ENCODE results near the gene FBXW7.

Gene FBXW7

GRCh38 chr4:152310257-152310656 lies 225.6 kb downstream of the FBXW7 start:
- Histone ChIP-seq H3K27ac (ENCODE audit: low read depth, low read length) (no peak overlapping the region), H3K4me3 (ENCODE audit: low read depth, low read length) (no peak overlapping the region), H3K27me3 (ENCODE audit: control insufficient read depth, insufficient read depth, low read length) (no peaks in the 10 kb centered on the region), H3K36me3 (ENCODE audit: control insufficient read depth, insufficient read depth, low read length) (no peaks in the 10 kb centered on the region), H3K9me3 (ENCODE audit: control insufficient read depth, insufficient read depth, low read depth, low read length) (no peaks in the 10 kb centered on the region), H3K9ac (ENCODE audit: low read length) (no peak overlapping the region), H3K4me1 (ENCODE audit: control insufficient read depth, insufficient read depth, low read length) (0 out of 2 replicates have a peak, but pooled peaks cover 7% of the 10 kb centered on the region)

- no peaks in the 10 kb centered on the region for H3K9me3 ChIP-seq (ENCODE audit: control insufficient read depth, insufficient read depth, low read depth, low read length)
- 0 out of 2 replicates have a peak, but pooled peaks cover 7% of the 10 kb centered on the region for H3K4me1 ChIP-seq (ENCODE audit: control insufficient read depth, insufficient read depth, low read length)
- H3K36me3 ChIP-seq (ENCODE audit: control insufficient read depth, insufficient read depth, low read length) = no peaks in the 10 kb centered on the region
- H3K9ac ChIP-seq (ENCODE audit: low read length) = no peak overlapping the region
- no peak overlapping the region for H3K27ac ChIP-seq (ENCODE audit: low read depth, low read length)
- no peak overlapping the region for H3K4me3 ChIP-seq (ENCODE audit: low read depth, low read length)
- no peaks in the 10 kb centered on the region for H3K27me3 ChIP-seq (ENCODE audit: control insufficient read depth, insufficient read depth, low read length)
Observed at GRCh38 chr4:152309418-152309817, 226.5 kb downstream of the FBXW7 start.

- Histone ChIP-seq H3K36me3 (ENCODE audit: control insufficient read depth, insufficient read depth, low read length) (no peaks in the 10 kb centered on the region), H3K4me1 (ENCODE audit: control insufficient read depth, insufficient read depth, low read length) (peaks cover 9% of the 10 kb centered on the region; the same call in 1 of the 2 replicates), H3K4me3 (ENCODE audit: low read depth, low read length) (no peak overlapping the region), H3K9me3 (ENCODE audit: control insufficient read depth, insufficient read depth, low read depth, low read length) (no peaks in the 10 kb centered on the region), H3K27me3 (ENCODE audit: control insufficient read depth, insufficient read depth, low read length) (no peaks in the 10 kb centered on the region), H3K27ac (ENCODE audit: low read depth, low read length) (no peak overlapping the region), H3K9ac (ENCODE audit: low read length) (no peak overlapping the region)
Observed at GRCh38 chr4:152308951-152309350, 226.9 kb downstream of the FBXW7 start.

GRCh38 chr4:152307669-152308068 lies 228.2 kb downstream of the FBXW7 start:
- H3K27me3 ChIP-seq (ENCODE audit: control insufficient read depth, insufficient read depth, low read length) = no peaks in the 10 kb centered on the region
- no peak overlapping the region for H3K4me3 ChIP-seq (ENCODE audit: low read depth, low read length)
- no peak overlapping the region for H3K27ac ChIP-seq (ENCODE audit: low read depth, low read length)
- H3K9ac ChIP-seq (ENCODE audit: low read length) = no peak overlapping the region
- peaks cover 9% of the 10 kb centered on the region; the same call in 1 of the 2 replicates for H3K4me1 ChIP-seq (ENCODE audit: control insufficient read depth, insufficient read depth, low read length)
- no peaks in the 10 kb centered on the region for H3K36me3 ChIP-seq (ENCODE audit: control insufficient read depth, insufficient read depth, low read length)
- no peaks in the 10 kb centered on the region for H3K9me3 ChIP-seq (ENCODE audit: control insufficient read depth, insufficient read depth, low read depth, low read length)

- H3K4me3 ChIP-seq (ENCODE audit: low read depth, low read length) = no peak overlapping the region
- H3K27ac ChIP-seq (ENCODE audit: low read depth, low read length) = no peak overlapping the region
Observed at GRCh38 chr4:152306541-152306940, 229.4 kb downstream of the FBXW7 start.

GRCh38 chr4:152304220-152304619 lies 231.7 kb downstream of the FBXW7 start:
- Histone ChIP-seq H3K9me3 (ENCODE audit: control insufficient read depth, insufficient read depth, low read depth, low read length) (no peaks in the 10 kb centered on the region), H3K27me3 (ENCODE audit: control insufficient read depth, insufficient read depth, low read length) (no peaks in the 10 kb centered on the region), H3K27ac (ENCODE audit: low read depth, low read length) (no peak overlapping the region), H3K9ac (ENCODE audit: low read length) (no peak overlapping the region), H3K36me3 (ENCODE audit: control insufficient read depth, insufficient read depth, low read length) (no peaks in the 10 kb centered on the region), H3K4me3 (ENCODE audit: low read depth, low read length) (no peak overlapping the region), H3K4me1 (ENCODE audit: control insufficient read depth, insufficient read depth, low read length) (peaks cover 2% of the 10 kb centered on the region; the same call in 1 of the 2 replicates)

More at GRCh38 chr4:152306541-152306940, 229.4 kb downstream of the FBXW7 start:
- H3K27me3 ChIP-seq (ENCODE audit: control insufficient read depth, insufficient read depth, low read length) = no peaks in the 10 kb centered on the region
- no peaks in the 10 kb centered on the region for H3K36me3 ChIP-seq (ENCODE audit: control insufficient read depth, insufficient read depth, low read length)
- H3K9ac ChIP-seq (ENCODE audit: low read length) = no peak overlapping the region
- H3K9me3 ChIP-seq (ENCODE audit: control insufficient read depth, insufficient read depth, low read depth, low read length) = no peaks in the 10 kb centered on the region
- H3K4me1 ChIP-seq (ENCODE audit: control insufficient read depth, insufficient read depth, low read length) = peaks cover 9% of the 10 kb centered on the region; the same call in 1 of the 2 replicates

GRCh38 chr4:152301381-152301780 lies 234.5 kb downstream of the FBXW7 start:
- Histone ChIP-seq H3K36me3 (ENCODE audit: control insufficient read depth, insufficient read depth, low read length) (no peaks in the 10 kb centered on the region), H3K9me3 (ENCODE audit: control insufficient read depth, insufficient read depth, low read depth, low read length) (no peaks in the 10 kb centered on the region), H3K27me3 (ENCODE audit: control insufficient read depth, insufficient read depth, low read length) (no peaks in the 10 kb centered on the region), H3K27ac (ENCODE audit: low read depth, low read length) (no peak overlapping the region), H3K9ac (ENCODE audit: low read length) (no peak overlapping the region), H3K4me3 (ENCODE audit: low read depth, low read length) (no peak overlapping the region), H3K4me1 (ENCODE audit: control insufficient read depth, insufficient read depth, low read length) (peaks cover 2% of the 10 kb centered on the region; the same call in 1 of the 2 replicates)

- no peaks in the 10 kb centered on the region for H3K9me3 ChIP-seq (ENCODE audit: control insufficient read depth, insufficient read depth, low read depth, low read length)
- no peaks in the 10 kb centered on the region for H3K27me3 ChIP-seq (ENCODE audit: control insufficient read depth, insufficient read depth, low read length)
- H3K4me3 ChIP-seq (ENCODE audit: low read depth, low read length) = no peak overlapping the region
- H3K27ac ChIP-seq (ENCODE audit: low read depth, low read length) = no peak overlapping the region
- no peaks in the 10 kb centered on the region for H3K36me3 ChIP-seq (ENCODE audit: control insufficient read depth, insufficient read depth, low read length)
- peaks cover 2% of the 10 kb centered on the region; the same call in 1 of the 2 replicates for H3K4me1 ChIP-seq (ENCODE audit: control insufficient read depth, insufficient read depth, low read length)
- no peak overlapping the region for H3K9ac ChIP-seq (ENCODE audit: low read length)
Observed at GRCh38 chr4:152299553-152299952, 236.3 kb downstream of the FBXW7 start.

- Histone ChIP-seq H3K27me3 (ENCODE audit: control insufficient read depth, insufficient read depth, low read length) (no peaks in the 10 kb centered on the region), H3K36me3 (ENCODE audit: control insufficient read depth, insufficient read depth, low read length) (no peaks in the 10 kb centered on the region)
Observed at GRCh38 chr4:152296386-152296785, 239.5 kb downstream of the FBXW7 start.

GRCh38 chr4:152294765-152295164 lies 241.1 kb downstream of the FBXW7 start:
- Histone ChIP-seq H3K36me3 (ENCODE audit: control insufficient read depth, insufficient read depth, low read length) (no peaks in the 10 kb centered on the region), H3K9me3 (ENCODE audit: control insufficient read depth, insufficient read depth, low read depth, low read length) (no peaks in the 10 kb centered on the region), H3K27me3 (ENCODE audit: control insufficient read depth, insufficient read depth, low read length) (no peaks in the 10 kb centered on the region), H3K9ac (ENCODE audit: low read length) (no peak overlapping the region), H3K4me3 (ENCODE audit: low read depth, low read length) (no peak overlapping the region), H3K27ac (ENCODE audit: low read depth, low read length) (no peak overlapping the region), H3K4me1 (ENCODE audit: control insufficient read depth, insufficient read depth, low read length) (no peaks in the 10 kb centered on the region)

More at GRCh38 chr4:152296386-152296785, 239.5 kb downstream of the FBXW7 start:
- Histone ChIP-seq H3K9ac (ENCODE audit: low read length) (no peak overlapping the region), H3K9me3 (ENCODE audit: control insufficient read depth, insufficient read depth, low read depth, low read length) (no peaks in the 10 kb centered on the region), H3K4me3 (ENCODE audit: low read depth, low read length) (no peak overlapping the region), H3K4me1 (ENCODE audit: control insufficient read depth, insufficient read depth, low read length) (no peaks in the 10 kb centered on the region), H3K27ac (ENCODE audit: low read depth, low read length) (no peak overlapping the region)

GRCh38 chr4:152294331-152294730 lies 241.6 kb downstream of the FBXW7 start:
- no peaks in the 10 kb centered on the region for H3K27me3 ChIP-seq (ENCODE audit: control insufficient read depth, insufficient read depth, low read length)
- H3K9ac ChIP-seq (ENCODE audit: low read length) = no peak overlapping the region
- H3K36me3 ChIP-seq (ENCODE audit: control insufficient read depth, insufficient read depth, low read length) = no peaks in the 10 kb centered on the region
- H3K4me1 ChIP-seq (ENCODE audit: control insufficient read depth, insufficient read depth, low read length) = no peaks in the 10 kb centered on the region
- H3K9me3 ChIP-seq (ENCODE audit: control insufficient read depth, insufficient read depth, low read depth, low read length) = no peaks in the 10 kb centered on the region
- H3K4me3 ChIP-seq (ENCODE audit: low read depth, low read length) = no peak overlapping the region
- H3K27ac ChIP-seq (ENCODE audit: low read depth, low read length) = no peak overlapping the region

GRCh38 chr4:152293527-152293926 lies 242.4 kb downstream of the FBXW7 start:
- Histone ChIP-seq H3K27me3 (ENCODE audit: control insufficient read depth, insufficient read depth, low read length) (no peaks in the 10 kb centered on the region), H3K4me3 (ENCODE audit: low read depth, low read length) (no peak overlapping the region), H3K9me3 (ENCODE audit: control insufficient read depth, insufficient read depth, low read depth, low read length) (no peaks in the 10 kb centered on the region), H3K36me3 (ENCODE audit: control insufficient read depth, insufficient read depth, low read length) (no peaks in the 10 kb centered on the region), H3K27ac (ENCODE audit: low read depth, low read length) (no peak overlapping the region), H3K4me1 (ENCODE audit: control insufficient read depth, insufficient read depth, low read length) (no peaks in the 10 kb centered on the region), H3K9ac (ENCODE audit: low read length) (no peak overlapping the region)
